Endodermal cell (in vitro differentiated cells): Measurements from ENCODE around the gene GIMAP4. TPM values are rescaled to one million over a fixed set of nuclear protein-coding genes. Genes with fewer than 3 reads are reported as not detected.
"Not testable (repeated sequence)": the region's sequence is repeated elsewhere in the genome, so short reads cannot be mapped to it uniquely, and the experiment has no call there.

ENCODE experiments used
- DNase-seq: peaks from one replicate; pipeline ENCODE4 v3.0.0-alpha.2; 2017
- H3K27ac ChIP-seq: 2 replicates; pipeline ENCODE4 v1.5.1; 2013; ENCODE audit warnings: mild to moderate bottlenecking, low read depth, low read length, moderate library complexity
- H3K27me3 ChIP-seq: 2 replicates; pipeline ENCODE4 v1.6.1; 2013; ENCODE audit warnings: mild to moderate bottlenecking, low read length, moderate library complexity; ENCODE audit not compliant: insufficient read depth, control insufficient read depth, poor library complexity, severe bottlenecking
- H3K36me3 ChIP-seq: 2 replicates; pipeline ENCODE4 v1.7.0; 2013; ENCODE audit warnings: mild to moderate bottlenecking, low read length, moderate library complexity; ENCODE audit not compliant: control insufficient read depth, insufficient read depth
- H3K4me1 ChIP-seq: one replicate; pipeline ENCODE4 v1.7.0; 2013; ENCODE audit warnings: low read length; ENCODE audit not compliant: control insufficient read depth, insufficient read depth
- H3K4me3 ChIP-seq: 2 replicates; pipeline ENCODE4 v1.5.1; 2013; ENCODE audit warnings: mild to moderate bottlenecking, low read length, moderate library complexity
- H3K9ac ChIP-seq: 2 replicates; pipeline ENCODE4 v1.6.1; 2013; ENCODE audit warnings: mild to moderate bottlenecking, low read length, moderate library complexity; ENCODE audit not compliant: poor library complexity, severe bottlenecking; ENCODE audit errors: extremely low read depth
- H3K9me3 ChIP-seq: 2 replicates; pipeline ENCODE4 v1.6.1; 2013; ENCODE audit warnings: mild to moderate bottlenecking, low read length, moderate library complexity; ENCODE audit not compliant: control insufficient read depth
- H3K27ac Mint-ChIP-seq: 2 replicates; pipeline ENCODE4 v1.8.0; 2020; ENCODE audit warnings: mixed read lengths
- H3K27me3 Mint-ChIP-seq: 2 replicates; pipeline ENCODE4 v1.8.0; 2021; ENCODE audit warnings: mild to moderate bottlenecking, mixed read lengths; ENCODE audit not compliant: insufficient read depth
- H3K36me3 Mint-ChIP-seq: 2 replicates; pipeline ENCODE4 v1.8.0; 2020; ENCODE audit warnings: low read depth, mixed read lengths
- H3K4me1 Mint-ChIP-seq: 2 replicates; pipeline ENCODE4 v1.8.0; 2020; ENCODE audit warnings: mixed read lengths
- H3K4me3 Mint-ChIP-seq: 2 replicates; pipeline ENCODE4 v1.8.0; 2020; ENCODE audit warnings: mild to moderate bottlenecking, moderate library complexity, mixed read lengths
- H3K9me3 Mint-ChIP-seq: 2 replicates; pipeline ENCODE4 v1.8.0; 2020; ENCODE audit warnings: mild to moderate bottlenecking, mixed read lengths
- CTCF ChIP-seq: fragments of 200-600 bp; sonication (generic); conservative IDR thresholded peaks from 2 replicates; pipeline ENCODE4 v1.5.0; 2021; ENCODE audit warnings: antibody characterized with exemption, mild to moderate bottlenecking
- WGBS, 2 experiments: methylation state at CpG; one replicate each; pipeline versions ENCODE4 v1.1.5 to v1.1.7; 2013; ENCODE audit warnings: missing lambda C conversion rate in 2 of 2, mixed read lengths in 1 of 2; ENCODE audit not compliant: insufficient coverage in 1 of 2, insufficient read length in 1 of 2; 5-methylcytosine and 5-hydroxymethylcytosine counted together
- total RNA-seq, 2 donors: library from RNA; stranded (reverse); fragmentation: NEBNext Ultra II Directional in 1 of 2; extraction: Animal tissue kit (Norgen Biotek cat#: 25700) in 1 of 2; gene quantifications; 2 replicates in 1 of 2; 3 replicates in 1 of 2; pipeline ENCODE4 v1.2.1, GENCODE V29; 2021

The GIMAP4 gene
- total RNA-seq, 2 donors from 2014 or later = 0.33 TPM; not detected in 1

GRCh38 chr7:150570556-150571465 lies 3.6 kb downstream of the GIMAP4 start:
- no peaks in the 10 kb centered on the region for H3K27me3 Mint-ChIP-seq
- Histone ChIP-seq H3K4me3 (no peak overlapping the region), H3K9ac (no peak overlapping the region), H3K27me3 (no peaks in the 10 kb centered on the region), H3K36me3 (no peaks in the 10 kb centered on the region), H3K9me3 (no peaks in the 10 kb centered on the region), H3K4me1 (no peaks in the 10 kb centered on the region), H3K27ac (no peak overlapping the region)
- DNase-seq = no peak
- H3K4me3 Mint-ChIP-seq = no peak overlapping the region
- no peak overlapping the region for H3K27ac Mint-ChIP-seq
- WGBS, 2 experiments = 87 to 100% methylated on average over 2 to 5 of the region's 5 CpGs
- H3K4me1 Mint-ChIP-seq = no peaks in the 10 kb centered on the region
- no peaks in the 10 kb centered on the region for H3K9me3 Mint-ChIP-seq
- no peaks in the 10 kb centered on the region for H3K36me3 Mint-ChIP-seq
- no peak for TF ChIP-seq CTCF

- H3K27ac ChIP-seq = no peak overlapping the region
- no peaks in the 10 kb centered on the region for H3K36me3 ChIP-seq
- Mint-ChIP-seq H3K27me3 (no peaks in the 10 kb centered on the region), H3K4me1 (no peaks in the 10 kb centered on the region), H3K9me3 (peaks cover 7% of the 10 kb centered on the region), H3K27ac (no peak overlapping the region), H3K36me3 (no peaks in the 10 kb centered on the region), H3K4me3 (no peak overlapping the region)
- no peak overlapping the region for H3K4me3 ChIP-seq
- no peak for TF ChIP-seq CTCF
- no peaks in the 10 kb centered on the region for H3K27me3 ChIP-seq
- DNase-seq = no peak
- H3K4me1 ChIP-seq = no peaks in the 10 kb centered on the region
- H3K9ac ChIP-seq = no peak overlapping the region
- 91 to 92% methylated on average over 10 of the region's 10 CpGs for WGBS, 2 experiments
- no peaks in the 10 kb centered on the region for H3K9me3 ChIP-seq
Observed at GRCh38 chr7:150572496-150572895, 5.3 kb downstream of the GIMAP4 start.

- H3K4me3 ChIP-seq, H3K36me3 ChIP-seq, H3K27ac ChIP-seq, H3K27me3 ChIP-seq, H3K9ac ChIP-seq, H3K36me3 Mint-ChIP-seq, H3K27me3 Mint-ChIP-seq, H3K4me3 Mint-ChIP-seq, DNase-seq, H3K4me1 ChIP-seq, H3K27ac Mint-ChIP-seq, H3K4me1 Mint-ChIP-seq: not testable (repeated sequence)
- 92 to 93% methylated on average over 4 to 7 of the region's 7 CpGs for WGBS, 2 experiments
- peaks cover 27% of the 10 kb centered on the region for H3K9me3 ChIP-seq
- peaks cover 52% of the 10 kb centered on the region for H3K9me3 Mint-ChIP-seq
Observed at GRCh38 chr7:150579979-150580637, 12.9 kb downstream of the GIMAP4 start.
